Stimulated activated naive CD4-positive, alpha-beta T cell treated with Interleukin-2 at 50 U/mL for 16 hours (primary cell): ENCODE measurements around the gene HRH2.
"Not testable (repeated sequence)": the region's sequence is repeated elsewhere in the genome, so short reads cannot be mapped to it uniquely, and the experiment has no call there.

Experiments
- DNase-seq: peaks from one replicate; lab custom pipeline; 2025; lab: John Stamatoyannopoulos, UW

The HRH2 gene

DNA sequence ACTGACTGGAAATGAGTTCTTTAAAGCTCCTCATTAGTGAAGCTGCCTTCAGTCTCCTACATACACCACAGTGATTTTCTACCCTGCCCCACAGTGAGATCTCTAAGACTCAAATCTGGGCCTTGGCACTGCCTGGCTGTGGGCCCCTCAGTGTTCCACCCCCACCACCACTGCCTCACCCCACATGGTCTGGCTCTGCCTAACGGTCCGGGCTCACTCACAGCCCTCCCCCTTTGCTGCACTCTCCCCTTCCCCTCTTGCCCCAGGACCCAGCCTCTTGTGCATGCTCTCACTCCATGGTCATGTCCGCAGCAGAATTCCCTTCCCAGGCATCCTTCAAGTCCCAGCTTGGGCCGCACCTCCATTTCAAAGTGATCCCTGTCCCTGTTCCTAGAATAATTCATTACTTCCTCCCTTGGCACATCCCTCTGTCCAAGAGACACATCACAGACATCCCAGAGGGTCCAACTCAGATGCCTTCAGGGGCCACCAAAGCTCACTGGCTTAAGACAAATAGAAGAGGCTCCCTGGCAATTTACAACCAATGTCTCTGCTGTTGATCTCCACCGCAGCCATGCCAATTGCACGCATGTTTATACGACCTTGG is 56.7 kb downstream of the HRH2 start:
- no peak for DNase-seq

DNA sequence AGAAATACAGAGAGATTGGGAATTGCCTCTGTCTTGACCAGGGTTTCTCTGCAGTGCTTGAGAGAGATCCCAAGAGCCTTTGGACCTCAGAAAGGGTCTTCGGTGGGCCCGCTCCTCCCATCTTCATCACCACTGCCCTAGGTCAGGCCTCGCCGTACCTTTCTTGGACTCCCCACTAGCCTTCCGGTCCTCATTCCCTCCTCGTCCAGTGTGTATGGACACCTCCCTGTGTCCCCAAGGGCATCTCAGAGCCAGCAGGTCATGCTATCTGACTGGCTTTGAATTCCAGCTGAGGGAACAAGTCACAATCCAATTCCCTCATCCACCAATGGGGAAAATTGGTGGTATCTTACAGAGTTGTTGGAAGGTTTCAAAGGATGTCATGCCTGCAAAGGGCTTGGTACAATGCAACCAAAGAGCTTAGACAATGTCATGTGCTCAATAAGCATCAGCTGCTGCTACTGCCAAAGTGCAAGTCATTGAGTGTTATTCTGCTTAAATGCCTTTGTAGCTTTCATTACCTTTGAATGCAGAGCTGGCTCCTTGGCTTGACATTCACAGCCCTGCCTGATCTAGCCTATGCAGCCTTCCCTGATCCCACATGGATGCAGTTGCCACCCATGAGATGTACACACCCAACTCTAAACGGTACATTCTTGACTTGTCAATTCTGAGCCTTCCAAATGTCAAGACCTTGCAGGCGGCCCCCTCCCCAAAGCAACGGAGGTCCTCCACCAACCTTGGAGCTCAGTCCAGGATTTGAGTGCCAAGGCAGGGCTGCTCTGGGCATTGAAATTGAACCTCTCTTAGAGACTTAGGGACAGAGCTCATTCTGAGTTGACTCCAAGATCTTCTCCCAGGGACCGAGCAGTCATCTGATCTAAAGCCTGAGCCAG is 58.0 kb downstream of the HRH2 start:
- no peak for DNase-seq

DNA sequence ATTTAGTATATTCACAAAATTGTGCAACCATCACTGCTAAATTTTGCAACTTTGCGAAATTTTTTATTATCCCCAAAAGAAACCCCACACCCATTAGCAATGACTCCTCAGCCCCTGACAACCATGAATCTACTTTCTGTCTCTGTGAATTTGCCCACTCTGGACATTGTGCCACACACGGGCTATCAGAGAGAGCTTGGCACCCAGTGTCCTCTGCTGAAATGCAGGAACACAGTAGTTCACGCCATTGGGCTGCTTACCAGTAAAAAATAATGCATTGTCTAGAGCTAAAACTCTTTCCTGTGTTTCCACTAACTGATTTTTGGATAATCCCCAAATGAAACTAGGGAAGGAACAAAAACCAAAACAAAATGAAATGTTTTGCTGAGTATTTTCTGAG is 60.0 kb downstream of the HRH2 start:
- DNase-seq: no peak

DNA sequence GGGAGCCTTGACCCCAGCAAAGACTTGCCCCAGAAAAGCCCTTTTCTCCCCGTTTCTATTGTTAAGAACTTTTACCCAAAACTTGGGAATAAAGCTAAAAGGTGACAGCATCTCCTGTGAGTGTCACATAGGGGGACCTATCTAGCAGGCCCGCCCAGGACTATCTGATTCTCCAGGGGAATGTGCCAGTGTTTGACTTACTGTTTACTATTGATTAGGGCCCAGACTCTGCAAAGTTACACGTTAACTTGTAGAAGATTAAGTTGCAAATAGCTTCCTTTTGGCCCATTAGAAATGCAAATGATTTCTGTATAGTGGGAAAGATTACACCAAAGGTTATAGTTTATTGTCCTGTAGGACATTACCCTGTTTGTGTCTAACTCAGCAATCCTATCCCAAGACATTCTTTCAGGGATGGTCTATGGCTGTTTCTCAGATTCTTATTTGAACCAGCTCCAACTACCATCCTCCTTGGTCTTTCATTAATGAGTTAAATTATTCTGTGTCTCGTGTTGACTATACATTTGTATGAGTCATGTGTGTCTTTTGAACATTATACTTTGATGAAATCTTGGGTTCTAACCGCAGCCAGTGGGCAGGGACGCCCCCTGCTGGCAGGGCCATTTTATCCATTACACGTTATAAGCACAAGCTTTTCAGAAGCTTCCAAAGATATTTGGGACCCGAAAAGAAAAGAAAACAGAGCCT is 60.7 kb downstream of the HRH2 start:
- DNase-seq: peak; percentile 30

DNA sequence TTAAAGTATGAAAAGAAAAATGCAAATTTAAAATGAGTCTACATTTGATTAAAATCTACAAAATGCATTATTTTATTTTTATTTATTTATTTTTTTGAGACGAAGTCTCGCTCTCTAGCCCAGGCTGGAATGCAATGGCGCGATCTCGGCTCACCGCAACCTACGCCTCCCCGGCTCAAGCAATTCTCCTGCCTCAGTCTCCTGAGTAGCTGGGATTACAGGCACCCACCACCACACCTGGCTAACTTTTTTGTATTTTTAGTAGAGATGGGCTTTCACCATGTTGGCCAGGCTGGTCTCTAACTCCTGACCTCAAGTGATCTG is 61.2 kb downstream of the HRH2 start:
- not testable (repeated sequence) for DNase-seq

DNA sequence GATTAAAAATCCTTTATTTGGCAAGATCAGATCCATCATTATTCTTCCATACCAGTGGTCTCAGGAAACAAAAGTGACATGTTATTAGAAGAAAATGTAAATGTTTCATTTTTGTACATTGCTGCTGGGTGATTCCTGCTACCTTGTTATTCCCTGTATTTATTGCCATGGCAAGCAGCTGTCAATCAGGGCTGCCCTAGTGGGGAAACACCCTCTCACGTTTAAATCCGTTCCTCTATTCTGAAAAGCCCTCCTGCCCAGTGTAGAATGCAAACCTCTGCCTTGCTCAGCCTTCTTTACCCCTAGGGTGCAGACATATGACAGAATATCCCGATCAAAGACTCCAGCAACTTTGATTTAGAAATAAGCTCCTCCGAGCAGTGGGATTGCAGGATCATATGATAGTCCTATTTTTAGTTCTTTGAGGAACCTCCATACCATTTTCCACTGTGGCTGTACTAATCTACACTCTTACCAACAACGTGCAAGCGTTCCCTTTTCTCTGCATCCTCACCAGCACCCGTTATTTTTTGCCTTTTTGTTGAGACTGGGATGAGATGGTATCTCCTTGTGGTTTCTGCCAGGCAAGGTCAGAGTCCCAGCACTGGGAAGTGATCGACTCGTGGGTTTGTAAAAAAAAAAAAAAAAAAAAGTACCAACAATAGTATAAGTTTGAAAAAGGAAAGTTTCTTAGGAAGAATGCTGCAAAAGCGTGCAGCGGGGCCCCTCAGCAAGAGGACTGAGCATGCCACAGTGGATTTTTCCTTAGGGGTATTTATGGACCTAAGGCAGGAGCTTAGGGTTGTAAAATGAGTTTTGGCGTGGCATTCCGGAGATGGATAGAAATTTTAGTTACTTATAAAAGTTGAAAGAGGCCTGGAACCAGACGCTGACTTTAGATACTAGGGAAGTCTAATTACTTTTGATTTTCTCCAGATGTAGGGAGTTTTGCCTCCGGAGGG is 66.7 kb downstream of the HRH2 start:
- DNase-seq: no peak

DNA sequence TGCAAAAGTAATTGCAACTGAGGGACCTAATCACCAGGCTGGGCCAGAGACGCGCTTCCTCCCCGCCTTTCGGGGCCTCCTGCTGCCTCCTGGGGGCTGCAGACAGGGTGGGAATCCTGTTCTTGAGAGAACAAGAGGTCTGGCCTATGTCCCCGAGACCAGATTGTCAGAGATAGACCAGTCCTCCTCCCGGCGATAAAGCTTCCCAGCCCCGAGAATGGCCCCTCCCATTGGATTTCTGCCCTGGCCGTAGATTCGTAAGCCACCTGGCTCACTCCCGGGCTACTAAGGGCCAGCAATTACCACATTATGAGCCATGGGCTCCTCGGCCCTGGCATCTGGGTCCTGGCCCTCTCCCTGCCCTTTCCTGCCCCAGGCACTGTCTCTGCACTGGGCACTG is 70.4 kb downstream of the HRH2 start:
- no peak for DNase-seq

DNA sequence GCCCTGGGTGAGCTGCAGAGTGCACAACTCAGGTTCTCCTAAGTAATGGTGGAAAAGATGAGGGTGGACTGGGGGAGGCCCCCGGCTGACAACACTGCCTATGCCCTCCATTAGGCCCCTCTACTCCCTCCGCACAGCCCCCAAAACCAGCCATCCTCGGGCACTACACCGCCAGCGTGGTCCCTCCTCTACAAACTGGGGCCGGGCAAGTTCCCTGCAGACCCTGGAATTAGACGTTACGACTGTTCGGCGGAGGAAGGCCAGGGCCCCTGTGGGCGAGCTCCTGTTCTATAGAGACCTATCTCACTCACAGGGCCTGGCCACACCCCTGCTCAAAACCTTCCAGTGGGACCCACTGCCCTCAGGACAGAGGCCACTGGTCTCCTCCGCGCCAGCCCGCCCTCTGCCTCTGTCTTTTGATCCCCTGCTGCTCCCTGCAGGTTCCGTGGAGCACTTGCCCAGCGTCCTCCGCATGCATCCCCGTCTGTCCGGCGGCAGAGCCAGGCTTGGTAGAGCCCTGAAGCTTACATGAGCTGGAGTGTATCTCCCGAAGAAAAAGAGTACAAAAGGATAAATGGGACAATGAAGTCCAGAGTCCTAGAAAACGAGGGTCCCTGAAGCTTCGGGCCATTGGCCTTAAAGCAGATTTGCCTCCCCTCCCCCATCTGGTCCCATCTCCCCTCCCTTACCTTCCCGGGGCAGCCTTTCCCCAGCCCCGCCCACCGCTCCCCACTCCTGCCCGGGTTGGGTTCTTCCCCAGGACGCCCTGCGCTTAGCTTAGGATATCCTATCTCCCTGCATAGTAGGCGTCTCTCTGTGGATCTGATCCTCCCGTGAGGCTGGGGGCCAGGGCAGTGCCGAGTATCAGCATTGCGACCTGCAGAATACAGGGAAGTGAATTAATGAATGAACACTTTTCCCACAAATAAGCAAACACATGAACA is 71.3 kb downstream of the HRH2 start:
- DNase-seq: no peak

DNA sequence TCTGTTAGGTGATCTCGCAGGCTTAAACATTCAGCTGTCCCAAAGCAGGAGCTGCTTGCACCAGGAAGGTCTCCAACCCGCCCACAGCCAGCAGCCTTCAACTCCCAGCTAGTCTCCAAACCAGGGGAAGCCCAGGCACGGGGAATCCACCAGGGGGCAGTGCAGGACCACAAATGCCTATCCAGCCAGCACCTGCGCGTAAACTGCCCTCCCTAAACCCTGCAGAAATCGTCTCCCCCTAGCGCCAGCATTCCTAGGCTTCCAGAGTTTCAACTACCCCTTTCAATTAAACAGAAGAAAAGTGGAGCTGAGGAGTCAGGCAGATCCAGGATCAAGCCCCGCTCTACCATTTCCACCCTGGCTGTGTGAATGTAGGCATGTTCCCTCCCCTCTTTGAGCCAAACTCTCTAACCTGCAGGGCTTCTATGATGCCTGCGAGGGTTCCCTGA is 72.0 kb downstream of the HRH2 start:
- peak; percentile 85 for DNase-seq

DNA sequence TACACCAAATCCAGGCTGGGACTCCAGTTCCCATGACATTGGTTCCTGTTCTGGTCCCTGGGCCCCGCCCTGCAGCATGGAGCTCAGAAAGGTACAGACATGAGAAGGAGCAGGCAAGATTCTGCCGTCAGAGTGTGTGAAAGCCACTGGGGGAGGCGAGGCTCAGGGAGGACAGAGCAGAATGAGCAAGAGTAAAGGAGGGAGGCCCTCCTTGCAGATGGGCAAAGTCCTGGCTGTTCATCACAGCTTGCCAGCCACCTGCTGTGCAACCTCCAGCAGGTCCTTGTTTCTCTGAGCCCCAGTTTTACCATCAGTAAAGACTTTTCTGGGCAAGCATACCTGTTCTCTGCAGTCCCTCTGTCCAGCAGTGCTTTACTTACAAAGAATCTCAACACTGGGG is 73.3 kb downstream of the HRH2 start:
- no peak for DNase-seq

DNA sequence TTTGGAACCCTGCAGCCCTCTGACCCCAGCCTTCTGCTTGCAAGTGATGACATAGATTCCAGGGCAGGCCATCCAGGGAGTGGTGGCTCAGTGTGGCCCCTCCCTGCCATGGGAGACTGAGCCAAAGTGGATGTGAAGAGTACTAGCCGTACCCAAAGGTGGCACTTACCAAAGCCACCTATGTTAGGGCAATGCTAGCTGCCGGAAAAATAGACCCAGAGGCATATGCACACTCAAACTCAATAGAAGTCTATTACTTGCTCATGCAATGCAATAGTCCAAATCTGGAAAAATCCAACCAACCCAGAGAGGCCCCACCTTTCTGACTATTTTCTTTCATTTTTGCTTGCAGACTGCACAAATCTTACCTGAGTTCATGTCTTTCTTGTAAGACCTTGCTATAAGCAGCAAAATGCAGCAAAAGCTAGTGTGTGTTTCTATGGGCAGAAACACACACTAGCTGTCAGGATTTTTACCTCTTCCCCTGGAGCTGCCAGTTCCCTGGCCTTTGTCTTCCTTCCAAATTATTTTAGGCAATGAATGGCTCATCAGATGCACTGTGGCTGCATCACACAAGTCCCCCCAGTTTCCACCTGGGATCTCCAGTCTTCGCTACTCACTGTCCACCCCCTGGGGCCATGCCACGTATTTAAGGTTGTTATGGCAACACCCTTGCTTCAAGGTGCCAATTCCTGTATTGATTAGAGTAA is 74.0 kb downstream of the HRH2 start:
- DNase-seq: no peak

DNA sequence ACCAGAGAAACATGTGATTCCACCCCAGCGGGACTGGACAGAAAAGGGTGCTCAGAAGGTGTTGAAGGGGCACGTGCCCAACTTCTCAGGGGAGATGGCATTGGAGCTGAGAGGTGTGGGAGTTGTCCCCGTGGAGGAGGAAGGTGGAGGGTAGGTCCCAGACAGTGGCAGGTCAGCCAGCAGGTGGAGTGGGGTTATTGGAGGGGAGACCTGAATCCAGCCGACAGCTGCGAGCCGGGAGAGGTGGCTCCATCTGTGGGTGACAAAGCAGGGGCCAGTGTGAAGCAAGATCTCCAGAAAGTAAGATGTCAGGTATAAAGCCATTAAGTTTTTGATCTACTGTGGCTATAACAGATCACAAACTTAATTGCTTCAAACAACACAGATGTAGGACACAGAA is 75.1 kb downstream of the HRH2 start:
- no peak for DNase-seq

DNA sequence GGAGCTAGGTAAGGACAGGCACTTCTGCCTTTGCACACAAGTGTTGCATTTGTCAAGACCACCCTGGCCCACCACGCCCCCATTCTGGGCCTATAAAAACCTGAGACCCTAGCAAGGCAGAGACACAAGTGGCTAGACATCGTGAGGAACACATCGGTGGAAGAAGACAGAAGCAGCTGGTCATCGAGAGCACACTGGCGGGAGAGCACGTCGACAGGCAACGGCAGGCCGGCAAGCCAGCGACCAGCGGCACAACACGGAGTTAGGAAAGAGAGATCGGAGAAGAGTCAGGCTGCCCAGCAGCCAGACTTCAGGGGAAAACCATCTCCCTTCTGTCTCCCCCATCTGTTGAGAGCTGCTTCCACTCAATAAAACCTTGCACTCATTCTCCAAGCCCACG is 76.1 kb downstream of the HRH2 start:
- no peak for DNase-seq

DNA sequence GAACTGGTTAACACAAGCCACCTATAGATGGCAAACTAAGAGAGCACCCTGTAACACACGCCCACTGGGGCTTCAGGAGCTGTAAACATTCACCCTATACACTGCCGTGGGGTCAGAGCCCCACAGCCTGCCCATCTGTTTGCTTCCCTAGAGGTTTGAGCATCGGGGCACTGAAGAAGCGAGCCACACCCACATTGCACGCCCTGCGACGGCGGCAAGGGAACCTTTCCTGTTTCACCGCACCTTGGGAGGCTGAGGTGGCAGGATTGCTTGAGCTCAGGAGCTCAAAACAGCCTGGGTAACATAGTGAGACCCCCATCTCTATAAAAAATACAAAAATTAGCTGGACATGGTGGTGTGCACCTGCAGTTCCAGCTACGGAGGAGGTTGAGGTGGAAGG is 76.6 kb downstream of the HRH2 start:
- no peak for DNase-seq

DNA sequence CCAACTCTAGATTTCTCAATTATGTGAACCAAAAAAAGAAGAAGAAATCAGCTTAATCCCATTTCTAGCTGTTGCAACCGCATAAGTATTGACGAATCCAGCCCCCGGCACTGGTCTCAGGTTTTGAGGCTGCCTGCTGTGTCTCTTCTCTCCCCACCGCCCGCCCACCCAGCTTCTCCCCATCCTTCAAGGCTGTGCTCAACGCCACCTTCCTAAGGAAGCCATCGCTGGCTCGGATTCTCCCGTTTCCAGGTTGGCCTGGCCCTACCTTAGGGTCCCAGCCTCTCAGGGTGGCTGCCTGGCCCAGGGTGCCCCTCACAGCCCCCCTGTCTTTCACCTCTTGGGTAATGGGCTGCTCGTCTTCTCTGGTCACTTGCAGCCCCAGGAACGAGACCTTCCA is 77.8 kb downstream of the HRH2 start:
- no peak for DNase-seq

DNA sequence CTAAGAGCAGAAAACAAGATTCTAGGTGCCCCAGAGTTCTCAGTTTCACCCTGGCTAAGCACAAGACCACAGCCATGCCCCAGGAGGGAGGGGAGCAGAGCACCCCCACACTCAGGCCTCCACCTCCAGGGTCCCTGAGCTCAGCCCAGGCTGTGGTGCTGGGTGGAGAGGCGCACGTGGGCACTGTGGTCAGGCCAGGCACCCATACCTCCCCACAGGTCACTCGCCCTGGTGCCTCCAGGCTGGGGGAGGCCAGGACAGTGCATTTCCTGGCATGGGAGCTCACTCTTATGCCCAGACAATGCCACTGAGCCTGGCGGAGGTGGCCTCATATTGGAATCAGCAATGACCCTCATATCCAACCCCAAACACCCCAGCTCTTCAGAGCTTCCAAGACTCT is 78.8 kb downstream of the HRH2 start:
- no peak for DNase-seq

DNA sequence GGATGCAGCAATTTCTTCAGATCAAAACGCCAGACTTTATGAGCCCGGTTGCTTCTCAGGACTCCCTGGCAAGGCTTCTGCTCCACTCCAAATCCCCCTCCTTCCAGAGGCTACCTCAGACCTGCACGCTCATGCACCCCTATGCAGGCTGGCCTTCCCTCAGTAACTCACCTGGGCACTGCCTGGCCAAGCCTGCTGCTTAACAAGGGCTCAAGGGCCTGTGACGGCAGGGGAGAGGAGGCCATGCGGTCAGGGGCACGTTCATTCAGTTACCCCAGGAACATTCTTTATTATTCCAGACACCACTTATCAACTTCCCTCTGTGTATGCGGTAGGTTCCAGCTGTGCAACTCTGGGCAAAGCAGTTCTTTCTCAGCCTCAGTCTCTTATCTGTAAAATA is 79.6 kb downstream of the HRH2 start:
- no peak for DNase-seq

DNA sequence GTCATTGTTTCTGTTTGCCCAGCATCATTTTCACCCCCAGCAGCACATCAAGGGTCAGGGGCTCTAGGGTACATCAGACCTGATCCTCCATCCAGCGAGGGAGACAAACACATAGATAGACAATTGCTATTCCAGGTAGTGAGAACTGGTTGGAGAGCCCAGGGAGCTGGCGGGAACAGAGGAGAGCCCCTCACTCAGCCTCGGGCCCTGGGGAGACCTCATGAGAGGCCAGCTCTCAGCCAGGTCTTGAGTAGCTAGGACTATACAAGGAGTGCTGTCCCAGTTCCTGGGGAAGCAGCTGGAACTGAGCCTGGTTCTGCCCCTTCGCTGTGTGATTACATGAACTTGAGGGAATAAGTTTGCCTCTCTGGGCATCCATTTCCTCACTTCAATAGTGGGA is 80.3 kb downstream of the HRH2 start:
- DNase-seq: no peak

DNA sequence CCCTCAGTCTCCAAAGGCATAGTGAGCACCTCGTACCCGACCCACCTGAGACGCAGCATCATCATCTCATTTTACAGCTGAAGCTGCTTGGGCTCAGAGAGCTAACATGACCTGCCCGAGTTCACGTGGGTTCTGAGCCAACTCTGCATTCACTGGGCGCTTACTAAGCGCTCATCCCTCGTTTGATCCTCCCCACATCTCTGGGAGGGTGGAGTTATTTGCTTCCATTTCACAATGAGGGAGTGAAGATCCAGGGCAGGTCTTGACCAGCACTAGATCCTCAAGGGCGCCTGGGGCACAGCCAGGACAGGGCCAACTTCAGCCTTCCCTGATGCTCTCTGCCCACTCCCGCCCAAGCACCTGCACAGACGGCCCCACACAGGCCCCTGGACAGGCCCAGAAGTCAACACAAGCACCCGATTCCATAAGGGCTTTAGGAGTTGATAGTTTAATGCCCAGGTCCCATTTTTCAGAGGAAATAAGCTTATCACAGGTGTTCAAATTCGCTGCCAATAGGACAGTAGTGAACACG is 80.8 kb downstream of the HRH2 start:
- no peak for DNase-seq

DNA sequence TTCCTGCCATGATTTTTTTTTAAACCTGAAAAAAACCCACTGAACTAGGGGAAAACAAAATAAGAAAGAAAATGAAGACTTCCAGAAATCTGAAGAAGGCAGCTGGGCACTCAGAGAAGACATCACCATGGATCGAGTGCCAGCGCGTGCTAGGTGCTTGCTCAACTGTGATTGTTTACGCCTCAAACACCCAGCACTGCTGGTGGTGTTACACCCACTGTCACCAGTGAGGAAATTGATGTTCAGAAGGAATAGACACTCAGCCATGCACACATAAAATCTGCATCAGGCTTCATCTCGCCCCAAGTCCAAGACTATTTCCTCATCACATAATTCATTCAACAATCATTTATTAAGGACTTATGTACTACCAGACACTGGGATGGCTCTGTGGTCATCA is 82.1 kb downstream of the HRH2 start:
- DNase-seq: no peak
